AG04450 (cell line): Measurements from ENCODE around the gene ADAM23. TPM values are rescaled to one million over a fixed set of nuclear protein-coding genes. Genes with fewer than 3 reads are reported as not detected.

Experiments
- CTCF ChIA-PET: fragments of 300-600, 350-600 bp; formaldehyde crosslinking; extraction: SDS; loops from one replicate; lab custom pipeline; 2022; ENCODE audit warnings: antibody characterized with exemption, inconsistent platforms; lab: Charles Lee
- POLR2A ChIA-PET: fragments of 350-600 bp; formaldehyde crosslinking; extraction: SDS; loops from one replicate; lab custom pipeline; 2021; ENCODE audit warnings: antibody characterized with exemption, inconsistent platforms; lab: Yijun Ruan, JAX
- DNase-seq: peaks from one replicate; pipeline ENCODE4 v3.0.0-alpha.2; 2011; ENCODE audit warnings: low read depth, low spot score
- H3K27ac ChIP-seq: one replicate; pipeline ENCODE4 v1.5.1; 2012; ENCODE audit warnings: low read depth, low read length, control low read depth
- H3K27me3 ChIP-seq: one replicate; pipeline ENCODE4 v1.6.0; 2012; ENCODE audit warnings: low read length; ENCODE audit not compliant: control insufficient read depth, insufficient read depth
- H3K4me3 ChIP-seq: 2 replicates; pipeline ENCODE4 v1.5.1; 2011; ENCODE audit warnings: mild to moderate bottlenecking, low read depth, low read length, control low read depth
- H3K9me3 ChIP-seq: 2 replicates; pipeline ENCODE4 v1.5.1; 2012; ENCODE audit warnings: low read length; ENCODE audit not compliant: control insufficient read depth, insufficient read depth
- CTCF ChIP-seq: IDR thresholded peaks from 2 replicates; pipeline ENCODE4 v1.5.1; 2011; ENCODE audit warnings: low read depth, low read length, control low read depth, inconsistent platforms
- polyA plus RNA-seq: library from polyadenylated mRNA; depleted of rRNA; stranded (reverse); fragments of >200 nt; gene quantifications from 2 replicates; pipeline ENCODE4 v1.2.3, GENCODE V29; 2011

ADAM23 gene
- polyA plus RNA-seq, 1 experiment = 6.6 TPM

GRCh38 chr2:206471524-206472062 lies 28.3 kb downstream of the ADAM23 start:
- no peak for TF ChIP-seq CTCF
- no peak for DNase-seq
- H3K27me3 ChIP-seq = no peaks in the 10 kb centered on the region
- CTCF ChIA-PET = no interaction called here
- no peak overlapping the region for H3K4me3 ChIP-seq
- no peak overlapping the region for H3K27ac ChIP-seq
- POLR2A ChIA-PET = no interaction called here
- no peaks in the 10 kb centered on the region for H3K9me3 ChIP-seq

- no peak for DNase-seq
- ChIA-PET POLR2A (no interaction called here), CTCF (no interaction called here)
- no peak overlapping the region for H3K4me3 ChIP-seq
- no peak overlapping the region for H3K27ac ChIP-seq
- no peaks in the 10 kb centered on the region for H3K27me3 ChIP-seq
- H3K9me3 ChIP-seq = no peaks in the 10 kb centered on the region
- TF ChIP-seq CTCF = no peak
Observed at GRCh38 chr2:206472094-206472493, 28.8 kb downstream of the ADAM23 start.

- no peak for TF ChIP-seq CTCF
- CTCF ChIA-PET = no interaction called here
Observed at GRCh38 chr2:206474099-206474498, 30.8 kb downstream of the ADAM23 start.

GRCh38 chr2:206477296-206477695 lies 34.0 kb downstream of the ADAM23 start:
- no peaks in the 10 kb centered on the region for H3K9me3 ChIP-seq
- no peaks in the 10 kb centered on the region for H3K27me3 ChIP-seq
- H3K4me3 ChIP-seq = no peak overlapping the region
- DNase-seq = no peak
- CTCF ChIA-PET = no interaction called here
- TF ChIP-seq CTCF = no peak
- H3K27ac ChIP-seq = no peak overlapping the region
- POLR2A ChIA-PET = no interaction called here

More at GRCh38 chr2:206474099-206474498, 30.8 kb downstream of the ADAM23 start:
- POLR2A ChIA-PET = no interaction called here
- Histone ChIP-seq H3K27me3 (no peaks in the 10 kb centered on the region), H3K27ac (no peak overlapping the region), H3K9me3 (no peaks in the 10 kb centered on the region), H3K4me3 (no peak overlapping the region)
- DNase-seq = no peak

GRCh38 chr2:206478340-206478739 lies 35.0 kb downstream of the ADAM23 start:
- no peak for TF ChIP-seq CTCF
- no peaks in the 10 kb centered on the region for H3K9me3 ChIP-seq
- CTCF ChIA-PET = no interaction called here
- no peak overlapping the region for H3K4me3 ChIP-seq
- no peaks in the 10 kb centered on the region for H3K27me3 ChIP-seq
- POLR2A ChIA-PET = no interaction called here
- no peak for DNase-seq
- no peak overlapping the region for H3K27ac ChIP-seq
